Ammon's horn (tissue), 1 donor: ENCODE data around the gene NOP58.
"Not testable (repeated sequence)": the region's sequence is repeated elsewhere in the genome, so short reads cannot be mapped to it uniquely, and the experiment has no call there.

Experiments
- DNase-seq: peaks from one replicate; pipeline ENCODE4 v3.0.0-alpha.2; 2016; ENCODE audit warnings: low spot score

The NOP58 gene, protein sequence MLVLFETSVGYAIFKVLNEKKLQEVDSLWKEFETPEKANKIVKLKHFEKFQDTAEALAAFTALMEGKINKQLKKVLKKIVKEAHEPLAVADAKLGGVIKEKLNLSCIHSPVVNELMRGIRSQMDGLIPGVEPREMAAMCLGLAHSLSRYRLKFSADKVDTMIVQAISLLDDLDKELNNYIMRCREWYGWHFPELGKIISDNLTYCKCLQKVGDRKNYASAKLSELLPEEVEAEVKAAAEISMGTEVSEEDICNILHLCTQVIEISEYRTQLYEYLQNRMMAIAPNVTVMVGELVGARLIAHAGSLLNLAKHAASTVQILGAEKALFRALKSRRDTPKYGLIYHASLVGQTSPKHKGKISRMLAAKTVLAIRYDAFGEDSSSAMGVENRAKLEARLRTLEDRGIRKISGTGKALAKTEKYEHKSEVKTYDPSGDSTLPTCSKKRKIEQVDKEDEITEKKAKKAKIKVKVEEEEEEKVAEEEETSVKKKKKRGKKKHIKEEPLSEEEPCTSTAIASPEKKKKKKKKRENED

DNA sequence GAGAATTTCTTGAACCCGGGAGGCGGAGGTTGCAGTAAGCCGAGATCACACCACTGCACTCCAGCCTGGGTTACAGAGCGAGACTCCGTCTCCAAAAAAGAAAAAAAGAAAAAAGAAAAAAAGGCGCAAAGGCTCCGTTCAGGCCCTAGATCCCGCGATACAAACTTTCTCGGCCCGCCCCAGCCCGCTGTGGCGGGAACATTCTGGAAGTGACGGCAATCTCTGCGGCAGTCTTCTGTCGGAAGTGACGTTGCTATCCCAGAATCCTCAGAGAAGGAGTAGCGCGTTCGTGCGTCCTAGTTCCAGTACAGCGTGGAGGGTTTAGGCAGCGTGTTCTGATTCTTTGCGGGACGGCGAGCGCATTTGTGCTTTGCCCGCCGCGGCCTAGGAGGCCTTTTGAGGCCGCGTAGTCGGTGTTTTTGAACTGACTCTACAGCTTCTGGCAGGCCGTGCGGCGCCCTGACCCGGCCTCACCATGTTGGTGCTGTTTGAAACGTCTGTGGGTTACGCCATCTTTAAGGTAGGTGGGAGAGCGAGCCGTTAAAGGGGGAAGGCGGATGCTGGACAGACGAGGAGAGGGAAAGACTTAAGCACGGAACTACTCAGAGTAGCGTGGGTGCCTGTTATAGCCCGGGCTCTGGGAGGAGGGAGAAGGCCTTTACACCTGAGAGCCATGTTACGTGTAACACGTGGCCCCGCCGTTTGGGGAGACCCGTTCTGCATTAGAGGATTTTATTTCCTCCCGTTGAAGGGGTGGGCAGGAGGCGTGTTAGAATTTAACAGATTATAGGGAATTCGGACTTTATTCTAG, at the start of gene NOP58:
Gene NOP58, plus strand, starts transcription at position 297 of the 811 bp plus-strand sequence. Its CDS starts 179 bp downstream, at position 476.
- peak; percentile 97 for DNase-seq

DNA sequence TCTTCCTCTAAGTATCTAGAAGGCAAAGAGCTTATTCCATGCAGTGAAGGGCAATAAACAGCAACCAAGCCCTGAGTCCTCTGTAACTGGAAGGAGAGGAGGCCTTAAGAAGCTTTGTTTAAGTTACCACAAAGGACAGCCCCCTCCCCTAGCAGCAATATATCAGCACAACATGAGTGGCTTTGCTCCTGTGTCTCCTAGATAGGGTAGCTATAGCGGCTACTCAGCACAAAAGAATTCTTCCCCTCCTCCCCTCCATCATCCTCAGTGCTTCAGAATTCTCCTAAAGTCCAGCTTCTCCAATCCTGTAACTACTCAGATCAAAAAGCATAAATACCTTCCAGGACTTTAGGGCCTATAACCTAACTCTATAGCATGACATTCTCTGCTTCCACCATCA, 43.7 kb upstream of the NOP58 start:
- DNase-seq = no peak

DNA sequence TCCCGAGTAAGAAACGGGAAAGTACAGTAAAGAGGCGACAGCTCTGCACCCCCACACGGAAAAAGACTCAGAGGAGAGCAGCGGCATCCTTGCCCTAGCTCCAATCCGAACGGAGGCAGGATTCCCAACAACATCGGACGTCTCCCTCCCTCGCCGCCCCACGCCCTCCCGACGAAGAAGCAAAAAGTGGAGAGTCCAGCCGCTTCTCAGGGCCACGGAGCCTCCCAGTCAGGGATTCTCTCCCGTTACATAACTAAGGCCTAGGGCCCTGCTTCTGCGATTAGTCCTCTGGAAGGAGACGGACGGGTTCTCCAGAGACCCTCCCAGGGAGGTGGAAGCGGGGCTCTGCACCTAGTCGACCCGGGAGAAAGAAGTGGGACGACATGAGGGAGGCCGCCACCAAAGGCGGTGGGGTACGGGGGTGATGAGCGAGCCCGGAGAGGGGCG, 27.8 kb upstream of the NOP58 start:
- peak; percentile 34 for DNase-seq

DNA sequence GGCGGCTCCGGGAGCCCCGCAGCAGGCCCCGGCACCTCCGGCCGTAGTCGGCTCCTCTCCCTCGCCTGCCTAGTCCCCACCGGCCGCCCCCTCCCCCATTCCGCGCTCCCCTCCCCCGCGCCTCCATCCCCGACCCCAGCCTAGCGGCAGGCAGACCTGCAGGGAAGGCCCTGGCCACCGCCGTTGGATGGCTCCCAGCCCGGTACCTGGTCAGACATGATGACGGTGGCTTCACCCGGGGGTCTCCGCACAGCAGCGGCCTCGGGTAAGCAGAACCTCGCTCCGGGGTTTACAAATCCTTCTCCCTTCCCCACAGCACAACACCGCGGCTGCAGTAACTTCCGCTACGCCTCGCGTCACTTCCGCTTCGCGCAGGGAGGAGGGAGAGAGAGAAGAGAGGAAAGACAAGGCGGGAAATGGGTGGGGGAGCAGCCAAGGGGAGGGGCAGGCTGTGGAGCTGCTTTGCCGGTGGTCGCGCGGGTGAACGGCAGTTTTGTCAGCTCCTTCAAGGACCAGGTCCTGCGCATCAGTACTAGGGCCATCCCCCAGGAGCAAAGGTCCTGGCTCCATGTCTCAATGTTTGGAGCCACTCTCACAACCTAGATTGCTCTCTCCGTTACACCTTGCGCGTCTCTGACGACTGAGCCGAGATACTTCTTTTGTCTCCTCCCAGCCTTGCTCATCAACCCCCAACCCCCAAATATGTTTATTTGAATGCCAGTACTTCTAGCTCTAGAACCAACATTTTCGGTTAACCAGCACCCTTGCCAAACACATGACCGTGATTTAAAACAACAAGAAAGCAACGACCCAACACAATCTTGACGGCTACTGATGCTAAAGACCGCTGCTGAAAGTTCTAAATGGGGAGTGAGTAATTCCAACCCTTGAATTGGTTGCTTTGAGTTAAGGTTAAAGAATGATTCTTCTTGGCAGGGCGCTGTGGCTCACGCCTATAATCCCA, 27.0 kb upstream of the NOP58 start, which contains the start of gene SUMO1:
Gene SUMO1, minus strand, starts transcription at position 364 of the 964 bp plus-strand sequence. Its CDS starts 146 bp downstream, at position 218.
- DNase-seq = peak; percentile 97

DNA sequence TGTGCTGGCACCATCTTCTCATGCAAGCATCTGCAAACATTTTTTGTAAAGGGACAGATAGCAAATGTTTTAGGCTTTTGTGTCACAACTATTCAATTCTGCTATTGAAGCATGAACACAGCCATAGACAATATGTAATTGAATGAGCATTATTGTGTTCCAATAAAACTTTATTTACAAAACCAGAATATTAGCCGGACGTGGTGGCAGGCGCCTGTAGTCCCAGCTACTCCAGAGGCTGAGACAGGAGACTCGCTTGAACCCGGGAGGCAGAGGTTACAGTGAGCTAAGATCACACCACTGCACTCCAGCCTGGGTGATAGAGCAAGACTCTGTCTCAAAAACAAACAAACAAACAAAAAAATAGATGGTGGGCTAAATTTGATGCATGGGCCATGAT, 17.9 kb upstream of the NOP58 start:
- DNase-seq = not testable (repeated sequence)

DNA sequence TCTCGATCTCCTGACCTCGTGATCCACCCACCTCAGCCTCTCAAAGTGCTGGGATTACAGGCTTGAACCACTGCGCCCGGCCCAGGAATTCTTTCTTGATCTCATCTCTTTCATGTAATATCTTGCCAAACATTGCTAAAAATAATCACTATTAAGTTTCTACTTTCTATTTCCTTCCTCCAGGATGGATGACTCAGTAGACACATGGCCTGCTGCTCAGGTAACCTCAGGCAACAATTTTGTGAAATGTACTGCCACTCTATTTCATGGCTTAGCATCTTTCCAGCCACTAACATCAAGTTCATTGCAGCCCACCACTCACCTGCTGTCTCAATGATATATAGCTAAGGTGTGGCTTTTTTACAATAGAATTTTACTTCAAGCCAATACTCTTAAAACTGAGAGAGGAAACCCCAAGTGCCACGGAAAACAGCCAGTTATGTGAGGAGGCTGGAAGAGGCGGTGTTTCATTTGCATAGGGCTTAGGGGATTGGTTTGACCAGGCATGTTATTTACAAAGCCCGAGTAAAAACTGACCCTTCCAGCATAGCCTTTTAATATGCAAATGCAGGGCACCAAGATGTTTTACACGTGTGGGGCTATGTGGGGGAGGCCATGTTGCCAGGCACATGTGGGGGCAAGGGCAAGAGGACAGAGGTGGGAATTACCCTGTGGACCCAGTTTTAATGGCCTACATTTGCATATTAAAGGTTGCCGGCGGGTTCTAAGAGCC, 15.9 kb upstream of the NOP58 start:
- no peak for DNase-seq

DNA sequence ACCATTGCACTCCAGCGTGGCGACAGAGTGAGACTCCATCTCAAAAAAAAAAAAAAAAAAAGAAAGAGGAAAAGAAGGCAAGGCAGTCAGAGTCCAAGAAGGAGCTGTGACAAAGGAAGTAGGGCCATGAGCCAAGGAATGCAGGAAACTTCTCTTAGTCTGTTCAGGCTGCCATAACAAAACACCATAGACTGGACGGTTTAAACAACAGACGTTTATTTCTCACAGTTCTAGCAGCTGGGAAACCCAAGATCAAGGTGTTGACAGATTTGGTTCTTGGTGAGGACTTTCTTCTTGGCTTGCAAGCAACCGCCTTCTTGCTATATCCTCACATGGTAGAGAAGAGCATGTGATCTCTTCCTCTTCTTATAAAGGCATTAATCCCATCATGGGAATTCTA, 14.1 kb upstream of the NOP58 start:
- no peak for DNase-seq

DNA sequence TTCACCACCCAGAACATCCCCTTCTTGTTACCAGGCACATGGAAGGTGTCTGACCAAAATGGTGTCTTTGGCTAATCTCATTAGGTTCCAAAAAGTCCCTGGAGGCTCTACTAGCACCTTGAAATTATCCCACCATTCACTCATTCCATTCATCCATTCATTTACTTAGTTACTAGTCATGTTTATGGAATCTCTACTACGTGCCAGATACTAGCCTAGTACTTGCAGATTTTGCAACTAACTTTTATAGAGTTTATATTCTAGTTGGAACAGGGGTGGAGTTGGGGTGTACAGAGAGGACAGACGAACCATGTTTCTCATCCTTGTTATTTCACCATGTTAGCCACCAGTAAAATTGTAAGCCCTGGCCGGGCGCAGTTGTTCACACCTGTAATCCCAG, 4.0 kb upstream of the NOP58 start:
- no peak for DNase-seq

DNA sequence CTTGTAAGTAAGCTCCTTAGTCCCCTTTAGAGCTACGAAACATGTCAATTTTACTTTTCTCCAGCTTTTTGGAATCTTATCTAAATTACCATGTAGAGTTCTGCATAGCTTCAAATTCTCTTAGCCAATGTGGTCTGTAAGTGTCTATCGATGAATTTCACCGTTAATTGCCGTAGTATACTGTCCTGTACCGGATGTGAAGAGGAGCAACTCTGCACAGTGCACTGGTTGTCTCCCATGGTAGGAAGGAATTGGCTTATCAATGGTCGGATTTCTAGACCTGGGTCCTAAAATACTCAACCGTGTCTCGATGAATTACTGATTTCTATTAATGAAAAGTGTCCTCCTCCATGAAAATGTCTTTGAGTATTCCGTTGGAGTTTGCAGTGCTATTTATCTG, 1.9 kb downstream of the NOP58 start:
- DNase-seq = no peak

DNA sequence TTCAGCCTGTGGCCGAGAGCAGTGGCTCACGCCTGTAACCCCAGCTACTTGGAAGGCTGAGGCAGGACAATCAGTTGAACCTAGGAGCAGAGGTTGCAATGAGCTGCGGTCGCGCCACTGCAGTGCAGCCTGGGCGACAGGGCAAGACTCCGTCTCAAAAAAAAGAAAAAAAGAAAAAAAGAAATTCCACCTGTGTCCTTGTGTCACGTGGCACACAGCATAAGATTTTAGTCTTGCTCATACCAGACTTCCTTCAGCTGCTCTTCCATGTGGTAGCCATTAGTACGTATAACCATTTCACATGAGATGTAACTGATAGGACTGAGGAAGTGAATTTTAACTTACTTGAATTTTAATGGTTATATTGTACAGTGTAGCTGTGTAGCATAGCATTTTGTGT, 4.0 kb downstream of the NOP58 start:
- DNase-seq = no peak

DNA sequence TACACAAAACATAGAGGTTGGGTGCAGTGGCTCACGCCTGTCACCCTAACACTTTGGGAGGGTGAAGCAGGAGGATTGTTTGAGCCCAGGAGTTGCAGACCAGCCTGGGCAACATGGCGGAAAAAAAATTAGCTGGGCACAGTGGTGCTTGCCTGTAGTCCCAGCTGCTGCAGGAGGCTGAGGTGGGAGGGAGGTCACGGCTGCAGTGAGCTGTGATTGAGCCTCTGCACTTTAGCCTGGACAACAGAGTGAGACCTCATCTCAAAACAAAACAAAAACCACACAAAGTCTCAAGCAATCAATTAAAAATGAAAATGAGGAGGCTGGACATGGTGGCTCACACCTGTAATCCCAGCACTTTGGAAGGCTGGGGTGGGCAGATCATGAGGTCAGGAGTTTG, 4.9 kb downstream of the NOP58 start:
- DNase-seq = no peak

DNA sequence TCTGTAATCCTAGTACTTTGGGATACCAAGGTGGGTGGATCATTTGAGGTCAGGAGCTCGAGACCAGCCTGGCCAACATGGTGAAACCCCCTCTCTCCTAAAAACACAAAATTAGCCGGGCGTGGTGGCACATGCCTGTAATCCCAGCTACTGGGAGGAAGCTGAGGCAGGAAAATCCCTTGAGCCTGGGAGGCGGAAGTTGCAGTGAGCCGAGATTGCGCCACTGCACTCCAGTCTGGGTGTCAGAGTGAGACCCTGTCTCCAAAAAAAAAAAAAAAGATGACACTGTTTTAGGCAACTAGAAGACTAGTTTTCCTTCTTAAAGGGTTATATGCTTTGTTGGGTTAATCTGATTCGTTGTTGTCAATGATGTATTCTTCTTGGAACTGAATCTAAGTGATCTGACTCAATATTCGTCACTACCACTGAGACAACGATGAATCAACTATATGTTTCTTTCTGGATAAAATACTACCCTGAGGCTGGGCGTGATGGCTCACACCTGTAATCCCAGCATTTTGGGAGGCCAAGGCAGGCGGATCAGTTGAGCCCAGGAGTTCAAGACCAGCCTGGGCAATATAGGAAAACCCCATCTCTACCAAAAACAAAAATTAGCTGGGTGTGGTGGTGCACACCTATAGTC, 10.6 kb downstream of the NOP58 start:
- DNase-seq = not testable (repeated sequence)

DNA sequence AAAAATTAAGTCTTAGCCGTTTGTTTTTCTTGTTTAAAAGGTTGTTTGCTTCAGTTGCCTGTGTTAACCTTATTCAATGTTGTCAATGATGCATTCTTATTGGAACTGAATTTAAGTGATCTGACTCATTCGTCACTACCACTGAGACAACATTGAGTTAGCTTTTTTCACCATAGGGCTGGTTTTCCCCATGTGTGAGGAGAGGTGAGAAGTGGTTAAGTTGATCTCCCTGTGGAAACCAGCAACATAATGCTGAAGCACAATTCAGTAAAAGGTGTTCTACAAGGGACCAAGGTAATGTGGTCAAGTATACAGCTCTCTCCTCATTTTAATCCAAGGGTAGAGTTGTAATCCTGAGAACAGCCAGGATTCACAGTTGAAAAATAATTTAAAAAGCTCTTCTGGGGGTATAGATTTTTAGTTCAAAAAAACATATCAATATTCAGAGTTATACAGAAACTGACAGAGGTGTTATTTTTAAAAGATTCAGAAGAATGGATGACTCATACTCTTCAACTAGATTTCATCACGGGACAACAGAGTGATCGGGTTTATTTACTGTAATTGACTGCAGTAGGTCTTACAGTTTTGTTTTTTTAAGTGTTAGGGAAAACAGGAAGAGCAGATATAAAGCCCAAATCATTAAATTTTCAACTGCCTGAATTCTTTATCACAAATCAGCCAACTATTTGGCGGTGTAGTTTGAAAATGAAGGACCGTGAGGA, 12.6 kb downstream of the NOP58 start:
- DNase-seq = no peak

DNA sequence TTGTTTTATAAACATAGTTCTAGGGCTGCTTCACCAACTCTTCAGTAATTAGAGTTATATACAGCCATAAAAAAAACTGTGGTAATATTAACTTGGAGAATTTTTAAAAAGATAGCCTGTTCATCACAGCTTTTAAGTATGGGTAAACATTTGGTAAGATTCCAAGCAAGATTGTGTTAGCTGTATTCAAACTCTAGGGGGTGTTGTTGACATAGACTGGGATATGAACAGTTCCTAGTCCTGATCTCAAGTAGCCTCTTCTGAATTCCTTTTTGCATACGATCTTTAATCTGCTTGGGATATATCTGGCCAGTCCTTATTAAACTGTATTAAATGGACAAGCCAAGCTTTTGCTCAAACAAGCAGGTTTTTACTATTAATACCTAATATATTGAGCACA, 13.4 kb downstream of the NOP58 start:
- DNase-seq = peak; percentile 48

DNA sequence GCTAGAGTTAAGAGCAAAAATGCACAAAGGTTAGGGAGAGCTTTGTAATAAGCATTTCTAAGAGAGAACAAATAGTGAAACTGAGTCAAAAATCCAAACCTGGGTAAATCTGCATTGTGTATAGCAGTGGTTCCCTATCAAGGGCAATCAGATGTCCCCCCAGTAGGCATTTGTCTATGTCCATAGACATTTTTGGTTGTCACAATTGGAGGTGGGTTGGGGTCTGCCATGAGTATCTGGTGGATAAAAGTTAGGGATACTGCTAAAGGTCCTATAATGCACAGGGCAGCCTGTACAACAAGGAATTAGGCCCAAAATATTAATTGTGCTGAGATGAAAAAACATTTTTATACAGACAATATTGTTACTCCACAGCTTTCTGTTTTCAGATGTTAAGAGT, 21.0 kb downstream of the NOP58 start:
- no peak for DNase-seq

DNA sequence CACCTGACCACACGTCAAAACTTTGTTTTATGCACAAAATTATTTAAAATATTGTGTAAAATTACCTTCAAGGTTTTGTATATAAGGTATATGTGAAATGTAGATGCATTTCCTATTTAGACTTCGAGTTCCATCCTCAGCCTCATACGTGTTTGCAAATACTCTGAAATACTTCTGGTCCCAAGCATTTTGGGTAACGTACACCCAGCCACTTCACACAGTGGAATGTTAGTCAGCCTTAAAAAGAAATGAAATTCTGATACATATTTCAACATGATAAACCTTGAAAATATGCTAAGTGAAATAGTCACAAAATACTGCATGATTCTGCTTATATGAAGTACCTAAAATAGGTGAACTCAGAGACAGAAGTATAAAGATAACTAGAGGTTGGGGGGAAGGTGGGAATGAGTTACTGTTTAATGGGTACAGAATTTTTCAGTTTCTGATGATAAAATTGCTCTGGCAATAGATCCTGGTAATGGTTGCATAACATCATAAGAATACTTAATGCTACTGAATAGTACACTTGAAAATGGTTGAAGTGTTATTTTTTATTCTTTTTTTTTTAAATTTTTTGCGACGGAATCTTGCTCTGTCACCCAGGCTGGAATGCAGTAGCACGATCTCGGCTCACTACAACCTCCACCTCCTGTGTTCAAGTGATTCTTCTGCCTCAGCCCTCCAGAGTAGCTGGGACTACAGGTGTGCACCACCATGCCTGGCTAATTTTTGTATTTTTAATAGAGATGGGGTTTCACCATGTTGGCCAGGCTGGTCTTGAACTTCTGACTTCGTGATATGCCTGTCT, 24.0 kb downstream of the NOP58 start:
- no peak for DNase-seq

DNA sequence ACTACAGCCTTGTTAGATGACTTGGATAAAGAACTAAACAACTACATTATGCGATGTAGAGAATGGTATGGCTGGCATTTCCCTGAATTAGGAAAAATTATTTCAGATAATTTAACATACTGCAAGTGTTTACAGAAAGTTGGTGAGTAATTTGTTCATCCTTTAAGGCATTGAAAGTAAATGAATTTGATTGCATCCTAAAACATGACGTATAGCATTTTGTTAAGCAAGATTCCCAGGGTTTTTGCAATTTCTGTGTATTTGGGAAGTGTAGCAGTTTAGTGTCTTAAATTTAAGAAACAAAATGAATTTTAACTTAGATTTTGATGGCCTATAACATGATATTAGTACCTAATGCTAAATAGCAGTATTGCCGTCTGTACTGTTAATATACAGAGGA, 24.8 kb downstream of the NOP58 start:
- DNase-seq = no peak

DNA sequence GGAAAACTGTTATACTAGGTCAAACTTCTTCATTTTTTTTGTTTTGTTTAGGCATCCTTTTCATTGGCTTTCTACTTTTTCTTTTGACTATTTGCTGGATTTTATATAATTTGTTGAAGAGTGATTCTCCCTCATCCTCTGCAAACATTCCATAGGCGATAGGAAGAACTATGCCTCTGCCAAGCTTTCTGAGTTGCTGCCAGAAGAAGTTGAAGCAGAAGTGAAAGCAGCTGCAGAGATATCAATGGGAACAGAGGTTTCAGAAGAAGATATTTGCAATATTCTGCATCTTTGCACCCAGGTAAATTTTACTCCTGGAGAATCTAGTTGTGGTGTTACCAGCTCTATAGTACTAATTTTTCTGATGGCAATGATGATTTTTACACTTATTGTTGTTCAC, 25.4 kb downstream of the NOP58 start:
- no peak for DNase-seq

DNA sequence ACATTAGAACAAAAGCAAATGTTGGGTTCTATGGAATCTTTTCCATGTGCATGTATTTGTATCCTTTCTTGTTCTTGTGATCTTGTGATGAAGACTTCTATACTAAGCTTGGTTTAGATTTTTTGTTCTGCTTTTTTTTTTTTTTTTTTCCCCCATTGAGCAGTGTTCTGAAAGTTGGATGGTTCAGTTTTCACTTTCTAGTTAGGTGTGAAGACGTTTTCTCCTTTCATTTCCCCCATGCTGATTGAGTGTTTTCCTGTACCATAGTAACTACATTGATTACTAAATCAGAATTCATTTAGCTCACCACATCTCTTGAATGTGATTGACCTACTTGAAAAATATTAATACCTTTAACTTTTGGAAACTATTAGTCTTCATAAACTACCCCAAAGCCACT, 34.1 kb downstream of the NOP58 start:
- DNase-seq = no peak
